SK-N-SH (cell line): ENCODE results near the gene TNNT3.

Source experiments
- CTCF ChIP-seq: fragments of 200-600 bp; sonication (generic); IDR thresholded peaks from 2 replicates; pipeline ENCODE4 v1.6.1; 2017; ENCODE audit warnings: antibody characterized with exemption, mild to moderate bottlenecking, moderate library complexity
- EP300 ChIP-seq, 2 experiments: IDR thresholded peaks; 2 replicates each; pipeline versions ENCODE4 v1.4.0 to v1.6.1; 2012; ENCODE audit warnings: borderline replicate concordance in 1 of 2, low read depth in 1 of 2, low read length in 1 of 2
- JUND ChIP-seq: IDR thresholded peaks from 2 replicates; pipeline ENCODE4 v1.4.0; 2012
- NRF1 ChIP-seq: IDR thresholded peaks from 2 replicates; pipeline ENCODE4 v1.6.1; 2012; ENCODE audit warnings: low read depth, mild to moderate bottlenecking, low read length
- RCOR1 ChIP-seq: fragments of 150-350 bp; IDR thresholded peaks from 2 replicates; pipeline ENCODE4 v1.6.1; 2017; ENCODE audit warnings: antibody characterized with exemption, low read length
- REST ChIP-seq: IDR thresholded peaks from 2 replicates; pipeline ENCODE4 v1.6.1; 2012; ENCODE audit warnings: mild to moderate bottlenecking, low read depth, low read length, moderate library complexity

GRCh38 chr11:1906611-1907423 is 12.7 kb upstream of the TNNT3 start:
- no peak for TF ChIP-seq JUND
- TF ChIP-seq CTCF, result no peak
- TF ChIP-seq EP300 (IDR thresholded peaks at IDR 0.05; ENCODE audit: borderline replicate concordance in 1 of 2, low read depth in 1 of 2, low read length in 1 of 2), result no peak
- no peak for TF ChIP-seq REST
- TF ChIP-seq RCOR1, result no peak
- no peak for TF ChIP-seq NRF1
